Esophagus muscularis mucosa (tissue), 4 donors: ENCODE results near the gene RASD1.

Experiments
- CTCF ChIP-seq, 3 experiments: fragments of 200-600 bp in 2 of 3; fragments of 450-650 bp in 1 of 3; sonication (generic) in 2 of 3; IDR thresholded peaks; one replicate each; pipeline ENCODE4 v1.5.1; 2017 to 2019; ENCODE audit warnings: antibody characterized with exemption in 3 of 3, mild to moderate bottlenecking in 2 of 3, moderate library complexity in 1 of 3
- EP300 ChIP-seq: sonication (generic); formaldehyde crosslinking; IDR thresholded peaks from one replicate; pipeline ENCODE4 v1.6.1; 2017; ENCODE audit warnings: antibody characterized with exemption
- POLR2A ChIP-seq: fragments of 450-650 bp; IDR thresholded peaks from one replicate; pipeline ENCODE4 v1.6.1; 2017; ENCODE audit warnings: antibody characterized with exemption, moderate library complexity, mild to moderate bottlenecking, low read depth
- POLR2AphosphoS5 ChIP-seq, 2 donors: sonication (generic); formaldehyde crosslinking; IDR thresholded peaks; one replicate each; pipeline ENCODE4 v1.6.1; 2017; ENCODE audit warnings: antibody characterized with exemption in 2 of 2

GRCh38 chr17:17505610-17506171, 9.5 kb upstream of the RASD1 start:
- TF ChIP-seq POLR2AphosphoS5 (IDR thresholded peaks at IDR 0.05) (no peak), CTCF (IDR thresholded peaks at IDR 0.05) (no peak), POLR2A (no peak), EP300 (no peak)
